ENCODE results near the gene TNS3.

The TNS3 gene

DNA sequence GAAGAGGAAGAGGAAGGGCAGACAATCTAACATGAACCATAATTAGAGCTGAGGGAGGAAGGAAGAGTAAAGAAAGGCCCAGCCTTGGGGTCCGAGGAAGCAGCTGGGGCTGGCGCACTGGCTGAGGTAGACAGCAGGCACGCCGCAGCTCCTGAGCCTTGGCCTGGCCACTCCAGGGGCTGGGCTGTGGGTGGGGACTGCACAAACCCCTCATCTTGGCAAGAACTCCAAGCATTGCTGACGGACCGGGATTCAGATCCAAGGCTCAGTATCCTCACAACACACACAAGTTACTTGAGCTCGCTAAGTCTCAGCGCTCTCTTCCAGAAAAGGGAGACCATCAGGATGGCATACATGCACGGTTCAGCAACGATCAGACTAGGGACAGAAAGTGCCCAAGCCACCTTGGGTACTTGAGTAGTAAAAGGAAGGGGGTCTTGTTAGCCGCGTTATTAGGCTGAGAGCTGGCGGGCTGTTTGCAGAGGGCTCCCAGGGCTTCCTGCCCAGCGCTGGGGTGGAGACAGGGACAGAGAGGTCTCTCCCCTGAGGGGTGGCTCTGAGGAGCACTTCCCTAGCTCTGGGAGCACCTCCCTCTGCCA is 4.5 kb downstream of the TNS3 start:
- Mint-ChIP-seq H3K27ac (no peak overlapping the region), H3K36me3 (no peaks in the 10 kb centered on the region), H3K27me3 (peaks cover 13% of the 10 kb centered on the region), H3K4me3 (no peak overlapping the region), H3K9me3 (no peaks in the 10 kb centered on the region), H3K4me1 (no peaks in the 10 kb centered on the region)

GRCh38 chr7:47576866-47577306 is 5.0 kb downstream of the TNS3 start:
- H3K9me3 Mint-ChIP-seq, result no peaks in the 10 kb centered on the region
- no peaks in the 10 kb centered on the region for H3K4me1 Mint-ChIP-seq
- H3K36me3 Mint-ChIP-seq, result no peaks in the 10 kb centered on the region
- peaks cover 11% of the 10 kb centered on the region for H3K27me3 Mint-ChIP-seq
- H3K4me3 Mint-ChIP-seq, result no peak overlapping the region
- H3K27ac Mint-ChIP-seq, result no peak overlapping the region

DNA sequence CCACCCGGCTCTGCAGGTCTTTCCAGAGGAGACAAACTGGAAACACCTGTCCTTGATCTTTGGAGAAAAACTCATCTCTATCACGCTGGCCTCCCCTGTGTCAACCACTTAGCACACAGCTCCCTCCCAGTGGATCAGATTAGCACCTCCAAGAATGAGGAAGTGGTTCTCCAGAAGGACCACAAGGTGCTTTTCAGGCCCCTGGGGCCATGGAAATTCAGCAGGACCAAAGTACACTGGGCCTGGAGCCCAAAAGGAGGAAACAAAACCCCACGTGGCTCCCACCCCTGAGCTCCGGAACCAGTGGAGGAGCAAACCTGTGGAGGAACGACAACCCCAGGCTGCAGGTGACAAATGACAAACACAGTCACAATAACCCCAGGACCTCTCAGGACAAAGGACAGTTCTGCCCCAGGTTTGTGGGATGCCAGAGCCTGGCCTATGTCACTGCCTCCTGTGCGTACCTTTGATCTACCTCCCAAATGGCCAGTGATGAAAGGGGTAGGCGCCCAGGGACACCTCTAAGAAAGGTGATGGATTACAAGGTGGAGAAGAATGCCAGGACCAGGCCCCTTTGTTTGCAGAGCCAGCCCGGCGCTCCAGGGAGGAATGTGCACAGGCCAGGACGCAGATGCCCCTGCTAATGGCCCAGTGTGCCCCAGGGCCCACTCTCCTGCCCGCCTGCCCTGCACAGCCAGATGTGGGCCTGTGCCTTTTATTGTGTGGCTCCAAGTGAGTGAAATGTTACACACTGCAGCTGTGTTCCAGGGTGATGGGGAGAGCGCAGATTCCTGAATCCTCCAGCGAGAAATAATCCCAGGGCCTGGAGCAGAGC is 5.7 kb downstream of the TNS3 start:
- H3K4me1 Mint-ChIP-seq, result no peaks in the 10 kb centered on the region
- H3K27me3 Mint-ChIP-seq, result peaks cover 11% of the 10 kb centered on the region
- H3K36me3 Mint-ChIP-seq, result no peaks in the 10 kb centered on the region
- H3K27ac Mint-ChIP-seq, result no peak overlapping the region
- H3K4me3 Mint-ChIP-seq, result no peak overlapping the region
- no peaks in the 10 kb centered on the region for H3K9me3 Mint-ChIP-seq

- no peaks in the 10 kb centered on the region for H3K9me3 Mint-ChIP-seq
- no peak overlapping the region for H3K4me3 Mint-ChIP-seq
- H3K36me3 Mint-ChIP-seq, result no peaks in the 10 kb centered on the region
- H3K4me1 Mint-ChIP-seq, result no peaks in the 10 kb centered on the region
- H3K27me3 Mint-ChIP-seq, result peaks cover 4% of the 10 kb centered on the region
- H3K27ac Mint-ChIP-seq, result no peak overlapping the region
These were observed 7.2 kb downstream of the TNS3 start for GRCh38 chr7:47574482-47575329.

DNA sequence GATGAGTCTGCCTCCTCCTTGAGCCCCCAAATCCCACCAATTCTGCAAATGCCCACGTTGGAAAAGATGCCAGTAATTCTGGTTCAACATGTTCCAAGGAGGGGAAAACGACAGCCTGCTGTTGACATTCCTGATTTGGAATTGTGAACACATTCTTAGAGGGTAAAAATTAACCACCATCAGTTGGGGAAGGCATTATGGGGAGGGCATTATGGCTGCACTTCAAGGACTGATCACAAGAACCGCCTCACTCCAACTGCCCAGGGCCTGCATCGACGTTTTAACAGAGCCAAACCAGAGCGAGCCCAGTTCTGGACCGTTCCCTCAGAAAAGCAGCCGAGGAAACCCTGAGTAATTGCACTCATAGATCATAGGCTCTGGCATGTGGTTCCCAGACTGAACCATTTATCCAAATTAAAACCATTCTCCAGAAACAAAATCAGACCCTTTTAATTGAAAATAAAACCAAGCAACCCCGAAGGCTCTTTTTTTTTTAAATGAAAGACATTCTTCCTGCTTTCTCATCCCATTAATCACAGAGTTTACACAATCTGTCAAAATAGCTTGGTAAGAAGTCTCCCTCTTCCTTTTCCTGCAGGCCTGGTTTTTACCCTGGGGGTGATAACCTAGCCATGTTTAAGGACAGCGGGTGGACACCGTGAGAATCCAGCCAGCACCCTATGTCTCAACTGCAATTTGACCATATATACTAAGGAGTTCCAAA is 8.0 kb downstream of the TNS3 start:
- H3K4me1 Mint-ChIP-seq, result no peaks in the 10 kb centered on the region
- no peak overlapping the region for H3K27ac Mint-ChIP-seq
- H3K36me3 Mint-ChIP-seq, result no peaks in the 10 kb centered on the region
- H3K9me3 Mint-ChIP-seq, result no peaks in the 10 kb centered on the region
- peaks cover 4% of the 10 kb centered on the region for H3K27me3 Mint-ChIP-seq
- no peak overlapping the region for H3K4me3 Mint-ChIP-seq

GRCh38 chr7:47572939-47573757 is 8.8 kb downstream of the TNS3 start:
- no peak overlapping the region for H3K4me3 Mint-ChIP-seq
- no peak overlapping the region for H3K27ac Mint-ChIP-seq

GRCh38 chr7:47572094-47572445 is 9.8 kb downstream of the TNS3 start:
- H3K4me1 Mint-ChIP-seq, result no peaks in the 10 kb centered on the region
- H3K27ac Mint-ChIP-seq, result no peak overlapping the region

More at GRCh38 chr7:47572939-47573757, 8.8 kb downstream of the TNS3 start:
- H3K36me3 Mint-ChIP-seq, result no peaks in the 10 kb centered on the region
- H3K9me3 Mint-ChIP-seq, result no peaks in the 10 kb centered on the region
- peaks cover 4% of the 10 kb centered on the region for H3K27me3 Mint-ChIP-seq
- H3K4me1 Mint-ChIP-seq, result no peaks in the 10 kb centered on the region

DNA sequence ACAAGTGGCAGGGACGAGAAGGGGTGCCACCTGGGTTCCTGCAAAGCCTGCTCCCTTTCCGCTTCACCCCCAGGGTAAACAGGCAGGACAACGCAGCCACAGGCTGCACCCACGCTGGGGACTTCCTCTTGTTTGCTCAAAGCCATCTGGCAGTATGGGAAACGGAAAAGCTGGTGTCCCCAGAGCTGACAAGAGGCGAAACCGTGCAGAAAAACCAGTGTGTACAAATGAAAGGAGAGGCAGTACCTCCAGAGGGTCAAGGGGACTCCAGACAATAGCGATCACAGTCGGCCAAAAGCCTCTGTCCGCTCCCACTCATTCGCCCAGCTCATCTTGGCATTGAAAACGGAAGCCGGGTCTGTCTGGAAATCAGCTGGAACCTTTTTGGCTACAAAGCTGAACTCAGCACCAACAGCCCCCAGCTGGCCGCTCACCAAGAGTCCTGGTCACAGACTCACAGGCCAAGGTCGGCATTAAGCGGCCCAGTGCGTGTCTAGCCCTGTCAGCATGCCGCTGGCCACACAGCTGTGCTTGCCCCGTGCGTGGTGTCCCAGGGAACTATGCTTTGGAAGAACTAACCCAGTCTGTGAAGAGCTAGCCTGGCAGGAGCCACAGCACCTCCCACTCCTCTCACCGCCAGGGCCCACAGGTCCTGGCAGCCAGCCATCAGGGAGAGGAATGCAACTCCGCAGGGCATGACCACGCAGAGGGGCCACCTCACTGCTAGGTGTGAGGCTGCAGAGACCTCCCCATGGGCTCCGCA is 10.4 kb downstream of the TNS3 start:
- no peak overlapping the region for H3K4me3 Mint-ChIP-seq
- H3K27ac Mint-ChIP-seq, result no peak overlapping the region
- no peaks in the 10 kb centered on the region for H3K9me3 Mint-ChIP-seq
- H3K36me3 Mint-ChIP-seq, result no peaks in the 10 kb centered on the region
- H3K27me3 Mint-ChIP-seq, result peaks cover 5% of the 10 kb centered on the region
- H3K4me1 Mint-ChIP-seq, result no peaks in the 10 kb centered on the region

More at GRCh38 chr7:47572094-47572445, 9.8 kb downstream of the TNS3 start:
- Mint-ChIP-seq H3K27me3 (peaks cover 5% of the 10 kb centered on the region), H3K9me3 (no peaks in the 10 kb centered on the region), H3K36me3 (no peaks in the 10 kb centered on the region), H3K4me3 (no peak overlapping the region)

- Mint-ChIP-seq H3K4me3 (no peak overlapping the region), H3K9me3 (no peaks in the 10 kb centered on the region), H3K4me1 (no peaks in the 10 kb centered on the region), H3K36me3 (no peaks in the 10 kb centered on the region), H3K27ac (no peak overlapping the region), H3K27me3 (peaks cover 5% of the 10 kb centered on the region)
These were observed 11.3 kb downstream of the TNS3 start for GRCh38 chr7:47570649-47571050.

DNA sequence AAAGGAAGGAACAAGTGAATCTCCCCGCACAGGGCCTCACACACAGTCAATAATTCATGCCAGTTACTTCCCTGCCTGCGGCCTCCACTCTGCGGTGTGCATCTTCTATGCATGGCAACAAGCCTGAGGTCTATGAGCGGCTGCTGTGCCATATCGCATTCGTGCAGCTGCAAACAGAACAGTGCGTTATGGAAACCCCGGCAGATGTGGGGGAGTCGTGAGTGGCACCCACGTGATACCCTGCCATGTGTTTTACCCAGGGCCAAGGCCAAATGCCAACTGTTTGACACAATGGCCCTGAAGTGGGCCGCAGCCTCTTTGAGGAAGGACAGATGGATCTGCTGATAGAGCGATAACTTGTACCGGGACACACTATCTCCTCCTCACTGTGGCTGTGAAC is 13.4 kb downstream of the TNS3 start:
- H3K4me1 Mint-ChIP-seq, result no peaks in the 10 kb centered on the region
- H3K27ac Mint-ChIP-seq, result no peak overlapping the region
- peaks cover 5% of the 10 kb centered on the region for H3K27me3 Mint-ChIP-seq
- no peaks in the 10 kb centered on the region for H3K9me3 Mint-ChIP-seq
- no peaks in the 10 kb centered on the region for H3K36me3 Mint-ChIP-seq
- H3K4me3 Mint-ChIP-seq, result no peak overlapping the region

GRCh38 chr7:47568056-47568455 is 13.9 kb downstream of the TNS3 start:
- Mint-ChIP-seq H3K4me1 (no peaks in the 10 kb centered on the region), H3K27ac (no peak overlapping the region), H3K36me3 (no peaks in the 10 kb centered on the region), H3K27me3 (peaks cover 1% of the 10 kb centered on the region), H3K9me3 (no peaks in the 10 kb centered on the region), H3K4me3 (no peak overlapping the region)

- Mint-ChIP-seq H3K36me3 (no peaks in the 10 kb centered on the region), H3K9me3 (no peaks in the 10 kb centered on the region), H3K4me1 (no peaks in the 10 kb centered on the region), H3K4me3 (no peak overlapping the region), H3K27ac (no peak overlapping the region), H3K27me3 (peaks cover 1% of the 10 kb centered on the region)
These were observed 16.2 kb downstream of the TNS3 start for GRCh38 chr7:47565640-47566250.

DNA sequence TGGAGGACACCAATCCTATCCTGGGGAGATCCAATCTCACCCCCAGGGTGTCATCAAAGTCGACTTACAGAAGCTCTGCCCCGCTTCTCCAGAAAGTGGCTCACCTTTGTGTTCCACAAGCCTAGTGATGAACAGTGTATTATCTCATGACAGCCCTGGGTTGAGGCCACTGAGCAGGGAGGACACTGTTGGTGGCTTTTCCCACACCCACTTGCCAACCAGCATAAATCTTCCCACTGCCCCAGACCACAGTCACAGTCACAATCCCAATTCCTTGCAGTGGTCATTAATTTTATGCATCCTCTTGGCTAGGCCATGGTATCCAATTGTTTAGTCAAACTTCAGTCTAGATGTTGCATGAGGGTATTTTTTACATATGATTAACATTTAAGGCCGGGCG is 18.4 kb downstream of the TNS3 start:
- Mint-ChIP-seq H3K9me3 (no peaks in the 10 kb centered on the region), H3K4me1 (no peaks in the 10 kb centered on the region), H3K27me3 (peaks cover 1% of the 10 kb centered on the region), H3K36me3 (no peaks in the 10 kb centered on the region), H3K27ac (no peak overlapping the region), H3K4me3 (no peak overlapping the region)

All from activated naive CD4-positive, alpha-beta T cell treated with anti-CD3 and anti-CD28 coated beads, Interleukin-2, amount 50 U/mL, for 24 hours (primary cell).